Natural killer cell (primary cell): ENCODE measurements around the gene ST13. TPM values are rescaled to one million over a fixed set of nuclear protein-coding genes. Genes with fewer than 3 reads are reported as not detected.
A peak's percentile ranks its signal among the peaks of the same experiment; 100 is the strongest.

Source experiments
- ATAC-seq, 3 donors: fragments of 150-1000 bp in 2 of 3; fragments of 200-7000 bp in 1 of 3; cut with Tn5 transposase; 1 replicate in 1 of 3; 2 replicates in 2 of 3; pipeline ENCODE4 v1.10.0; 2021; ENCODE audit warnings: mild to moderate bottlenecking in 2 of 3, moderate library complexity in 2 of 3
- DNase-seq, 2 donors: peaks; one replicate each; pipeline versions ENCODE4 v3.0.0 to v3.0.0-alpha.2; 2013 to 2021; ENCODE audit warnings: mixed read lengths in 1 of 2
- H3K27ac ChIP-seq: one replicate; pipeline ENCODE4 v1.5.1; 2013; ENCODE audit warnings: mild to moderate bottlenecking, low read length
- H3K27me3 ChIP-seq: one replicate; pipeline ENCODE4 v1.6.1; 2013; ENCODE audit warnings: low read length; ENCODE audit not compliant: control insufficient read depth, insufficient read depth
- H3K36me3 ChIP-seq: one replicate; pipeline ENCODE4 v1.6.1; 2013; ENCODE audit warnings: low read length; ENCODE audit not compliant: control insufficient read depth, insufficient read depth
- H3K4me1 ChIP-seq: one replicate; pipeline ENCODE4 v1.6.1; 2013; ENCODE audit warnings: low read length; ENCODE audit not compliant: control insufficient read depth, insufficient read depth
- H3K4me3 ChIP-seq: one replicate; pipeline ENCODE4 v1.5.1; 2013; ENCODE audit warnings: low read length
- H3K9me3 ChIP-seq: one replicate; pipeline ENCODE4 v1.6.1; 2013; ENCODE audit warnings: low read length; ENCODE audit not compliant: control insufficient read depth, insufficient read depth
- H3K27ac Mint-ChIP-seq, 2 donors: one replicate each; pipeline ENCODE4 v1.8.0; 2022; ENCODE audit warnings: mild to moderate bottlenecking in 2 of 2, mixed read lengths in 2 of 2, moderate library complexity in 1 of 2
- H3K27me3 Mint-ChIP-seq, 2 donors: one replicate each; pipeline ENCODE4 v1.8.0; 2022; ENCODE audit warnings: low read depth in 2 of 2, mixed read lengths in 2 of 2
- H3K36me3 Mint-ChIP-seq: one replicate; pipeline ENCODE4 v1.8.0; 2022; ENCODE audit warnings: mixed read lengths
- H3K4me1 Mint-ChIP-seq, 2 donors: one replicate each; pipeline ENCODE4 v1.8.0; 2022; ENCODE audit warnings: mixed read lengths in 2 of 2
- H3K4me3 Mint-ChIP-seq: one replicate; pipeline ENCODE4 v1.8.0; 2022; ENCODE audit warnings: mild to moderate bottlenecking, moderate library complexity, mixed read lengths
- H3K9me3 Mint-ChIP-seq, 2 donors: one replicate each; pipeline ENCODE4 v1.8.0; 2022; ENCODE audit warnings: mixed read lengths in 2 of 2
- WGBS: methylation state at CpG from one replicate; pipeline ENCODE4 v1.1.7; 2013; ENCODE audit warnings: missing lambda C conversion rate; ENCODE audit not compliant: insufficient coverage; 5-methylcytosine and 5-hydroxymethylcytosine counted together
- intact Hi-C: fragments of 100-400 bp; cut with micrococcal nuclease; formaldehyde crosslinking; loops from one replicate; pipeline ENCODE4 v1.14.2; 2022
- total RNA-seq, 4 donors: library from RNA; stranded (reverse); fragments of 120-200 nt in 1 of 4; gene quantifications; one replicate each; pipeline versions ENCODE4 v1.2.3 to v1.2.4, GENCODE V29; 2013 to 2022
- TF ChIP-seq, protein P1 (sequence below): fragments of 200-600 bp; IDR thresholded peaks from one replicate; pipeline ENCODE4 v1.8.0; 2022; ENCODE audit warnings: antibody characterized with exemption

ST13 gene
- total RNA-seq, 3 donors from 2014 or later (not counting 1 experiment from before 2014, with no cell fraction given) = 72.2 to 81.9 (median 77.5) TPM

GRCh38 chr22:40823426-40823825 is 33.0 kb downstream of the ST13 start:
- Histone ChIP-seq H3K36me3 (peaks cover 16% of the 10 kb centered on the region), H3K27me3 (no peaks in the 10 kb centered on the region), H3K27ac (no peak overlapping the region), H3K4me1 (peaks cover 12% of the 10 kb centered on the region), H3K9me3 (no peaks in the 10 kb centered on the region), H3K4me3 (no peak overlapping the region)
- TF ChIP-seq, protein P1, sequence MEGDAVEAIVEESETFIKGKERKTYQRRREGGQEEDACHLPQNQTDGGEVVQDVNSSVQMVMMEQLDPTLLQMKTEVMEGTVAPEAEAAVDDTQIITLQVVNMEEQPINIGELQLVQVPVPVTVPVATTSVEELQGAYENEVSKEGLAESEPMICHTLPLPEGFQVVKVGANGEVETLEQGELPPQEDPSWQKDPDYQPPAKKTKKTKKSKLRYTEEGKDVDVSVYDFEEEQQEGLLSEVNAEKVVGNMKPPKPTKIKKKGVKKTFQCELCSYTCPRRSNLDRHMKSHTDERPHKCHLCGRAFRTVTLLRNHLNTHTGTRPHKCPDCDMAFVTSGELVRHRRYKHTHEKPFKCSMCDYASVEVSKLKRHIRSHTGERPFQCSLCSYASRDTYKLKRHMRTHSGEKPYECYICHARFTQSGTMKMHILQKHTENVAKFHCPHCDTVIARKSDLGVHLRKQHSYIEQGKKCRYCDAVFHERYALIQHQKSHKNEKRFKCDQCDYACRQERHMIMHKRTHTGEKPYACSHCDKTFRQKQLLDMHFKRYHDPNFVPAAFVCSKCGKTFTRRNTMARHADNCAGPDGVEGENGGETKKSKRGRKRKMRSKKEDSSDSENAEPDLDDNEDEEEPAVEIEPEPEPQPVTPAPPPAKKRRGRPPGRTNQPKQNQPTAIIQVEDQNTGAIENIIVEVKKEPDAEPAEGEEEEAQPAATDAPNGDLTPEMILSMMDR = no peak
- no peaks in the 10 kb centered on the region for H3K9me3 Mint-ChIP-seq
- no peak overlapping the region for H3K27ac Mint-ChIP-seq
- H3K4me3 Mint-ChIP-seq = no peak overlapping the region
- no peaks in the 10 kb centered on the region for H3K27me3 Mint-ChIP-seq
- no peaks in the 10 kb centered on the region for H3K36me3 Mint-ChIP-seq
- DNase-seq = no peak
- intact Hi-C loops = no loop called here
- ATAC-seq = no peak
- 86% methylated on average over 1 of the region's 1 CpG for WGBS
- H3K4me1 Mint-ChIP-seq = peaks cover 13 to 15% of the 10 kb centered on the region in 2 donors

DNA sequence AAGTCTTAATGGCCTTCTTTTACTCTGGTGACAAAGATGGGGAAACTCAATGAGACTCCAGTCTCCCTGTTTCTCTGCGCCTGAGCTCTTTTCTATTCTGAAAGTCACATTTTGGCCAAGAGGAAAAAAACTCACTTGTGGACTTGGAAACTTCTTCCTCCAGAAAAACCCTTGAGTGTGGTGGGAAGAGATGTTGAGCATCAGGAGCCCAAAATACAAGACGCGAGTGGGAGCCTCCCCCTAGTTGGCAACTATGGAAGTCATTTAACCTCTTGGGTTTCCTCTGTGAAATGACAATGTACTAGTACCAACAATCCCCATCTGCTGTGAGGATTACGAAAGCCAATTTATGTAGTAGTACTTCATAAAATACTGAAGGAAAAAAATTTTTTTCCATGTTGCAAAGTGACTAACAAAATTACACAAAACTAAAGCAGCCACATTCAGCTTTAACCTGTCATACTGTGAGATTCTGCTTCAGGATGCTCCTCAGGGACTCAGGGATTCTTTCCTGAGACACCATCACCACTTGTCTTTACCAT is 36.8 kb downstream of the ST13 start:
- H3K27me3 Mint-ChIP-seq = no peaks in the 10 kb centered on the region
- H3K27me3 ChIP-seq = no peaks in the 10 kb centered on the region
- peaks cover 21% of the 10 kb centered on the region for H3K4me1 ChIP-seq
- H3K4me3 ChIP-seq = peak overlapping the region; percentile 99
- H3K27ac ChIP-seq = peak overlapping the region; percentile 38
- intact Hi-C loops = loop anchor here (2.0 kb wide), 2 partner anchors 37 to 183 kb away; partner anchors contain the start of genes MRTFA, ST13 and XPNPEP3
- H3K9me3 ChIP-seq = no peaks in the 10 kb centered on the region
- H3K27ac Mint-ChIP-seq = peak overlapping the region; percentile 78 to 92
- 2% methylated on average over 3 of the region's 4 CpGs for WGBS
- no peaks in the 10 kb centered on the region for H3K9me3 Mint-ChIP-seq
- H3K36me3 Mint-ChIP-seq = no peaks in the 10 kb centered on the region
- H3K4me3 Mint-ChIP-seq = peak overlapping the region; percentile 78
- peaks cover 29 to 32% of the 10 kb centered on the region in 2 donors for H3K4me1 Mint-ChIP-seq
- TF ChIP-seq, protein P1 = no peak
- DNase-seq (no peak), ATAC-seq (no peak)
- H3K36me3 ChIP-seq = no peaks in the 10 kb centered on the region

DNA sequence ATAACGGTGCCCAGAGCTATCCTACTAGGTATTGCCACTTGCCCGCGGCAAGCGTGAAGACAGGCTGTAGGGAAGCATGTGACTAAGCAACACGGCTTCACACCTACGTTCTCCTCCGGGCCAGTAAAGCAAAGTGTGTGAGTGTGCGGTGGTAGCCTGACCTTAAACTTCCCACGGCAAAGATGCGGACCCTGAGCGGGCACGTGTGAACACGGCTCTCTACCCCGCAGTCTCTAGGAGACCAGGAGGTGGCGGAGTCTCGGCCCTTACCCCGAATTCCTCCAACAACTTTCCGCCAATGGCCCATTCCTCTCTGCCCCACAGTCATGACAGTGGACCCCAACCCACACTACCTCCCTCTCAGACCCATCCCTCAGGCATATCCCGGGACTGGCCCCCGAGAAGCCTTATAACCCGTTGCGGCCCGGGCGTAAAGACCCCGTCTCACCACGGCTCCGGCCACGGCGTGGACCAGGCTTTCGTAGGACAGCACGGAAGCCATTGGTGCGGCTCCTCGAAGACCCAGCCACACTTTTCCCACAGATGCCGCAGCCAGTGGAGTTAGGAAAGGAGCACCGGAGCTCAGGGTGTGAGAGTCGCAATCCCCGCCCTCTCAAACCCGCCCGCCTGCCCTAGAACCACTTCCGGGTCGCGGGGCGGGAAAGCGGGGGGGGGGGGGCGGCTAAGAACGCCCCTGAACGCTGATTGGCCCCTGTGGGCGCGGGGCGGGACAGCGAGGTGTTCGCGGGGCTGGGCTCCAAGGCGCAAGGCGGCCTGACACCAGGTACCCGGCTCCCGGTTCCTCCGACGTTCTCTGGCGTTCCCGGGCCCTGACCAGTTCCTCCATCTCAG is 37.5 kb downstream of the ST13 start, which contains the start of gene SLC25A17:
TSS of gene SLC25A17 (minus strand) at position 600 of the 852 bp plus-strand sequence. CDS start at position 502, 98 bp downstream.
- no peaks in the 10 kb centered on the region for H3K27me3 Mint-ChIP-seq
- Histone ChIP-seq H3K9me3 (no peaks in the 10 kb centered on the region), H3K4me3 (peak within 1 kb of the TSS; percentile 99), H3K36me3 (no peaks in the 10 kb centered on the region), H3K27me3 (no peaks in the 10 kb centered on the region), H3K4me1 (peaks cover 21% of the 10 kb centered on the region), H3K27ac (peak within 1 kb of the TSS; percentile 89)
- ATAC-seq = peak; percentile 81 to 93 (median 85)
- peak within 1 kb of the TSS; percentile 78 for H3K4me3 Mint-ChIP-seq
- H3K27ac Mint-ChIP-seq = peak within 1 kb of the TSS; percentile 78 to 92
- under 1% methylated on average over 61 of the region's 61 CpGs for WGBS
- H3K9me3 Mint-ChIP-seq = no peaks in the 10 kb centered on the region
- H3K36me3 Mint-ChIP-seq = no peaks in the 10 kb centered on the region
- TF ChIP-seq, protein P1 = peak; percentile 29
- intact Hi-C loops = loop anchor here (2.0 kb wide), 2 partner anchors 38 to 182 kb away; partner anchors contain the start of genes MRTFA, ST13 and XPNPEP3
- H3K4me1 Mint-ChIP-seq = peaks cover 32 to 35% of the 10 kb centered on the region in 2 donors
- DNase-seq = peak; percentile 81 to 93
